ENCODE data around the gene CST7.

CST7 gene

GRCh38 chr20:24950836-24951525 lies 1.9 kb downstream of the CST7 start:
- DNase-seq, result no peak

GRCh38 chr20:24951536-24952083 lies 2.5 kb downstream of the CST7 start:
- no peak for DNase-seq

GRCh38 chr20:24952376-24953208 lies 3.5 kb downstream of the CST7 start:
- DNase-seq, result no peak

- peak; percentile 37 to 53 (median 52) for DNase-seq
These were observed 4.1 kb downstream of the CST7 start for GRCh38 chr20:24953209-24953575.

- no peak for DNase-seq
These were observed 4.6 kb downstream of the CST7 start for GRCh38 chr20:24953621-24954133.

GRCh38 chr20:24954151-24954550 lies 5.1 kb downstream of the CST7 start:
- DNase-seq, result no peak

GRCh38 chr20:24954566-24954965 lies 5.5 kb downstream of the CST7 start:
- DNase-seq, result peak in 2 of 3 donors; percentile 58 to 60

- DNase-seq, result no peak
These were observed 6.0 kb downstream of the CST7 start for GRCh38 chr20:24955045-24955444.

GRCh38 chr20:24956001-24956841 lies 7.2 kb downstream of the CST7 start:
- no peak for DNase-seq

- DNase-seq, result no peak
These were observed 8.4 kb downstream of the CST7 start for GRCh38 chr20:24957326-24958016.

GRCh38 chr20:24958506-24959385 lies 9.7 kb downstream of the CST7 start:
- DNase-seq, result no peak

- no peak for DNase-seq
These were observed 10.7 kb downstream of the CST7 start for GRCh38 chr20:24959591-24960301.

- DNase-seq, result no peak
These were observed 11.3 kb downstream of the CST7 start for GRCh38 chr20:24960302-24960801.

GRCh38 chr20:24960861-24961260 lies 11.8 kb downstream of the CST7 start:
- DNase-seq, result no peak

GRCh38 chr20:24961384-24962181 lies 12.5 kb downstream of the CST7 start:
- no peak for DNase-seq

- DNase-seq, result no peak
These were observed 13.1 kb downstream of the CST7 start for GRCh38 chr20:24962182-24962492.

GRCh38 chr20:24962510-24962909 lies 13.4 kb downstream of the CST7 start:
- no peak for DNase-seq

GRCh38 chr20:24963672-24964505 lies 14.8 kb downstream of the CST7 start:
- DNase-seq, result no peak

GRCh38 chr20:24964506-24964840 lies 15.4 kb downstream of the CST7 start:
- no peak for DNase-seq

Measured in suppressor macrophage treated with lipopolysaccharide for 1 hour (primary cell).